CD14-positive monocyte (primary cell): ENCODE measurements around the gene RASAL2. TPM values are rescaled to one million over a fixed set of nuclear protein-coding genes. Genes with fewer than 3 reads are reported as not detected.

Experiments
- DNase-seq, 3 donors: peaks; one replicate each; pipeline ENCODE4 v3.0.0-alpha.2; 2011 to 2022
- H2AFZ ChIP-seq: 2 replicates; pipeline ENCODE4 v1.6.0; 2012; ENCODE audit warnings: mild to moderate bottlenecking, low read depth, low read length, inconsistent platforms; ENCODE audit not compliant: insufficient read depth, poor library complexity, severe bottlenecking
- H3K27ac ChIP-seq, 2 donors: 1 replicate in 1 of 2; 2 replicates in 1 of 2; pipeline ENCODE4 v1.5.1; 2012 to 2013; ENCODE audit warnings: low read length in 2 of 2, control low read depth in 1 of 2, inconsistent platforms in 1 of 2, low read depth in 1 of 2, mild to moderate bottlenecking in 1 of 2
- H3K27me3 ChIP-seq, 2 donors: one replicate each; pipeline versions ENCODE4 v1.6.0 to v1.6.1; 2011 to 2013; ENCODE audit warnings: low read length in 2 of 2; ENCODE audit not compliant: control insufficient read depth in 2 of 2, insufficient read depth in 2 of 2
- H3K36me3 ChIP-seq, 2 donors: replicated peaks in 1 of 2; 1 replicate in 1 of 2; 2 replicates in 1 of 2; pipeline versions ENCODE4 v1.5.1 to v1.6.1; 2012 to 2013; ENCODE audit warnings: low read length in 2 of 2, control low read depth in 1 of 2, inconsistent platforms in 1 of 2, mild to moderate bottlenecking in 1 of 2; ENCODE audit not compliant: insufficient read depth in 2 of 2, control insufficient read depth in 1 of 2
- H3K4me1 ChIP-seq, 2 donors: 1 replicate in 1 of 2; 2 replicates in 1 of 2; pipeline versions ENCODE4 v1.5.1 to v1.6.1; 2012 to 2013; ENCODE audit warnings: low read length in 2 of 2, control low read depth in 1 of 2, inconsistent platforms in 1 of 2, mild to moderate bottlenecking in 1 of 2, moderate library complexity in 1 of 2; ENCODE audit not compliant: insufficient read depth in 2 of 2, control insufficient read depth in 1 of 2
- H3K4me2 ChIP-seq: replicated peaks from 2 replicates; pipeline ENCODE3; 2012; ENCODE audit warnings: low read length, moderate library complexity, mild to moderate bottlenecking; ENCODE audit not compliant: poor library complexity, severe bottlenecking; ENCODE audit errors: extremely low read depth
- H3K4me3 ChIP-seq, 3 experiments: fragments of 200-600 bp in 1 of 3; sonication (generic) in 1 of 3; replicated peaks in 1 of 3; 1 replicate in 2 of 3; 2 replicates in 1 of 3; pipeline ENCODE4 v1.5.1; 2011 to 2013; ENCODE audit warnings: low read length in 3 of 3, mild to moderate bottlenecking in 3 of 3, control low read depth in 2 of 3, low read depth in 2 of 3, inconsistent platforms in 1 of 3, moderate library complexity in 1 of 3
- H3K79me2 ChIP-seq: 2 replicates; pipeline ENCODE4 v1.6.0; 2012; ENCODE audit warnings: mild to moderate bottlenecking, control low read depth, inconsistent platforms, low read length, moderate library complexity; ENCODE audit not compliant: insufficient read depth
- H3K9ac ChIP-seq: 2 replicates; pipeline ENCODE4 v1.6.0; 2017; ENCODE audit warnings: low read length, mild to moderate bottlenecking; ENCODE audit not compliant: insufficient read depth, poor library complexity, severe bottlenecking
- H3K9me3 ChIP-seq, 2 donors: replicated peaks in 1 of 2; 1 replicate in 1 of 2; 2 replicates in 1 of 2; pipeline versions ENCODE4 v1.5.1 to v1.6.1; 2012 to 2013; ENCODE audit warnings: low read length in 2 of 2, control low read depth in 1 of 2; ENCODE audit not compliant: control insufficient read depth in 1 of 2, insufficient read depth in 1 of 2
- H4K20me1 ChIP-seq: 2 replicates; pipeline ENCODE4 v1.6.0; 2012; ENCODE audit warnings: mild to moderate bottlenecking, low read length, control low read depth, moderate library complexity; ENCODE audit not compliant: insufficient read depth
- H3K27ac Mint-ChIP-seq, 7 donors: one replicate each; pipeline ENCODE4 v1.8.0; 2020; ENCODE audit warnings: mild to moderate bottlenecking in 7 of 7, mixed read lengths in 7 of 7, moderate library complexity in 6 of 7, inconsistent platforms in 2 of 7
- H3K27me3 Mint-ChIP-seq, 3 donors: one replicate each; pipeline ENCODE4 v1.8.0; 2021 to 2022; ENCODE audit warnings: low read depth in 3 of 3, mild to moderate bottlenecking in 3 of 3, mixed read lengths in 3 of 3, moderate library complexity in 3 of 3, inconsistent platforms in 1 of 3
- H3K36me3 Mint-ChIP-seq, 2 donors: one replicate each; pipeline ENCODE4 v1.8.0; 2020; ENCODE audit warnings: mixed read lengths in 2 of 2, inconsistent platforms in 1 of 2, mild to moderate bottlenecking in 1 of 2
- H3K4me1 Mint-ChIP-seq: one replicate; pipeline ENCODE4 v1.8.0; 2020; ENCODE audit warnings: mild to moderate bottlenecking, mixed read lengths
- H3K4me3 Mint-ChIP-seq, 2 donors: one replicate each; pipeline ENCODE4 v1.8.0; 2020; ENCODE audit warnings: mild to moderate bottlenecking in 2 of 2, mixed read lengths in 2 of 2, moderate library complexity in 1 of 2
- H3K9me3 Mint-ChIP-seq, 7 donors: one replicate each; pipeline ENCODE4 v1.8.0; 2020 to 2022; ENCODE audit warnings: mixed read lengths in 7 of 7, mild to moderate bottlenecking in 6 of 7, moderate library complexity in 6 of 7, inconsistent platforms in 2 of 7
- WGBS: methylation state at CpG from one replicate; pipeline ENCODE4 v1.1.5; 2013; ENCODE audit warnings: missing lambda C conversion rate; ENCODE audit not compliant: insufficient coverage; 5-methylcytosine and 5-hydroxymethylcytosine counted together
- intact Hi-C, 2 donors: fragments of 100-400 bp; cut with micrococcal nuclease; formaldehyde crosslinking; loops; one replicate each; pipeline versions ENCODE4 v1.15.0 to v1.15.1; 2023
- polyA plus RNA-seq, 3 donors: library from polyadenylated mRNA; depleted of rRNA in 1 of 3; unstranded in 2 of 3; stranded (reverse) in 1 of 3; fragments of 300-500 nt in 2 of 3; fragments of >200 nt in 1 of 3; fragmentation: Illumina TruSeq in 2 of 3; gene quantifications; 1 replicate in 2 of 3; 2 replicates in 1 of 3; pipeline ENCODE4 v1.2.3, GENCODE V29; 2012 to 2021
- TF ChIP-seq, protein P1 (sequence below): fragments of 200-600 bp; IDR thresholded peaks from one replicate; pipeline ENCODE4 v1.8.0; 2022; ENCODE audit warnings: antibody characterized with exemption, mild to moderate bottlenecking

The RASAL2 gene
- polyA plus RNA-seq, 3 donors = 0.15 to 1.00 (median 0.63) TPM

DNA sequence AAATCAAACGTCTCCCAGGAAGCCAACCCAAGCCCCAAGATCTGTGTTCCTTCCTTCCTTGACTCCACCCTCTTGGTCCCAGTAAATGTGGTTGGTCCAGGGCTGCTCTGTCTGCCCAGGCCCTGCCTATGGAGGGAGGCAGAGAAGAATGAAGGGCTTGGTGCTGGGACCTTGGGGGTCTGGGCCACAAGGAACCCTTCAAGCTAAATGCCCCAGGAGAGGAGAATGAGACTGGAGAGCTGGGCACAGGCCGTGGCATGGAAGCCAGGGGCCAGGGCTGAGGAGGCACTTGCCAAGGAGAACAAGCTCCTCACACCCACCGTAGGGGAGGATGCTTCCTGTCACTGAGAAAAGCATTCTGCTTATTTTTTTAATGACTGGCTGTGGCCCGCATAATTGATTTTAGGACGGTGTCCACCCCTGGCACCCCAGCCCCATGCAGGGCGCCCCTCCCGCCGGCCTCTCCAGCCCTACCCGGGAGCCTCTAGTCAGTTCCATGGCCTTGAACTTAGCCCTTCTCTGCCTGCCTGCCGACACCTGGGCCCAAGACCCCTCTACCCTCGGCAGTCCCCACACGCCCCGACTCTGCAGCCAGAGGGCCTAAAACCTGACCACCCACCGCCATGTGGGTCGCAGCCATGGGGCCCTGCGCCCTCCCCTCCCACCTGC, 402.0 kb downstream of the RASAL2 start:
- no peaks in the 10 kb centered on the region for H3K36me3 ChIP-seq
- no peaks in the 10 kb centered on the region for H3K9me3 ChIP-seq
- H3K79me2 ChIP-seq = no peaks in the 10 kb centered on the region
- Mint-ChIP-seq H3K9me3 (peaks cover 0 to 3% (median 0%) of the 10 kb centered on the region in 7 donors), H3K4me1 (peaks cover 5% of the 10 kb centered on the region), H3K27ac (peak overlapping the region in 2 of 7 donors; percentile 58 to 76), H3K36me3 (no peaks in the 10 kb centered on the region), H3K27me3 (peaks cover 1 to 5% (median 4%) of the 10 kb centered on the region in 3 donors), H3K4me3 (no peak overlapping the region)
- H3K4me3 ChIP-seq = no peak overlapping the region
- H3K4me2 ChIP-seq = no peak overlapping the region
- no peak overlapping the region for H2AFZ ChIP-seq
- TF ChIP-seq, protein P1, sequence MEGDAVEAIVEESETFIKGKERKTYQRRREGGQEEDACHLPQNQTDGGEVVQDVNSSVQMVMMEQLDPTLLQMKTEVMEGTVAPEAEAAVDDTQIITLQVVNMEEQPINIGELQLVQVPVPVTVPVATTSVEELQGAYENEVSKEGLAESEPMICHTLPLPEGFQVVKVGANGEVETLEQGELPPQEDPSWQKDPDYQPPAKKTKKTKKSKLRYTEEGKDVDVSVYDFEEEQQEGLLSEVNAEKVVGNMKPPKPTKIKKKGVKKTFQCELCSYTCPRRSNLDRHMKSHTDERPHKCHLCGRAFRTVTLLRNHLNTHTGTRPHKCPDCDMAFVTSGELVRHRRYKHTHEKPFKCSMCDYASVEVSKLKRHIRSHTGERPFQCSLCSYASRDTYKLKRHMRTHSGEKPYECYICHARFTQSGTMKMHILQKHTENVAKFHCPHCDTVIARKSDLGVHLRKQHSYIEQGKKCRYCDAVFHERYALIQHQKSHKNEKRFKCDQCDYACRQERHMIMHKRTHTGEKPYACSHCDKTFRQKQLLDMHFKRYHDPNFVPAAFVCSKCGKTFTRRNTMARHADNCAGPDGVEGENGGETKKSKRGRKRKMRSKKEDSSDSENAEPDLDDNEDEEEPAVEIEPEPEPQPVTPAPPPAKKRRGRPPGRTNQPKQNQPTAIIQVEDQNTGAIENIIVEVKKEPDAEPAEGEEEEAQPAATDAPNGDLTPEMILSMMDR = no peak
- no peak overlapping the region for H3K27ac ChIP-seq
- H4K20me1 ChIP-seq = no peaks in the 10 kb centered on the region
- H3K4me1 ChIP-seq = no peaks in the 10 kb centered on the region
- H3K9ac ChIP-seq = no peak overlapping the region
- intact Hi-C loops = no loop called here
- DNase-seq = no peak
- H3K27me3 ChIP-seq = no peaks in the 10 kb centered on the region
- 99% methylated on average over 13 of the region's 16 CpGs for WGBS

DNA sequence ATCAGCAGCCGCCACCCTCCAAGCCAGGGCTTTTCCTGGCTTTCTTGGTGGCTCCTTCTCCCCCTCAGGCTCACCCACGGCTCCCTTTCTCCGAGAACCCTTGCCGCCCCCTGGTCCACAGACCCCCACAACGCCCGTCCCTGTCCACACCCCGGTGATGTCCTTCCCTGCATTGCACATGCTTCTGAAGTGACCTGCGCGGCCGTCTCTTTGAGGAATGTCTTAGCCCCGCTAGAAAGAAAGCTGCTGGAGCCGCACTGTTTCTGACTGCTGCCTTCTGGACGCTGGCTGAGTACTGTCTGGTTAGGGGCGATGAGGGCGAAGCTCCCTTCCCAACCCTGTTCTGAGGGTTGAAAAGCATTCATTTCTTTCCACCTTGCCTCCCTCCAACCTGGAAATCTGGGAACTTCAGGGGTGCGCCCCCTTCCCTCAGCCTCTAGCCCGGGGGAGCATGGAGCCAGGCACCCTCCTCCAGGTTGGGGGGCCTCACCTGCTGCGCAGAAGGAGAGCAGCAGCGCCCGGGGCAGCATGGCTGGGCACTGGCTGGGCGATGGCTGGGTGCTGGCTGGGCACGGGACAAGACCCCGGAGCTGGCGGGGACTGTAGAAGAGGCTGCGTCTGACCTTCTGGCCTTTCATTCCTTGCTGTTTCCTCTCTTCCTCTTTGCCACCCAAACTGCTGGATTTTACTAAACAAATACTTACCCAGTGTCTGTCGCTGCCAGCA, 402.7 kb downstream of the RASAL2 start, which contains the start of gene CLEC20A:
CLEC20A (minus strand) TSS at position 555 of the 726 bp plus-strand sequence; CDS start at position 530, 25 bp downstream.
- Histone ChIP-seq H3K4me2 (no peak within 1 kb of the TSS), H4K20me1 (no peaks in the 10 kb centered on the region), H2AFZ (no peak within 1 kb of the TSS), H3K27ac (no peak within 1 kb of the TSS), H3K9ac (no peak within 1 kb of the TSS), H3K4me3 (no peak within 1 kb of the TSS), H3K36me3 (no peaks in the 10 kb centered on the region), H3K27me3 (no peaks in the 10 kb centered on the region), H3K4me1 (no peaks in the 10 kb centered on the region), H3K9me3 (no peaks in the 10 kb centered on the region), H3K79me2 (no peaks in the 10 kb centered on the region)
- Mint-ChIP-seq H3K4me1 (peaks cover 5% of the 10 kb centered on the region), H3K4me3 (no peak within 1 kb of the TSS), H3K9me3 (peaks cover 0 to 3% (median 0%) of the 10 kb centered on the region in 7 donors), H3K27ac (peak within 1 kb of the TSS in 1 of 7 donors; percentile 58), H3K27me3 (peaks cover 1 to 5% (median 4%) of the 10 kb centered on the region in 3 donors), H3K36me3 (no peaks in the 10 kb centered on the region)
- intact Hi-C loops = no loop called here
- WGBS = 97% methylated on average over 21 of the region's 26 CpGs
- TF ChIP-seq, protein P1 = no peak
- DNase-seq = no peak
